Astrocyte of the cerebellum (primary cell): ENCODE data around the gene ASB12.
A peak's percentile ranks its signal among the peaks of the same experiment; 100 is the strongest.

Source experiments
- DNase-seq: peaks from one replicate; pipeline ENCODE4 v3.0.0-alpha.2; 2011; ENCODE audit warnings: low read depth
- H3K4me3 ChIP-seq: 2 replicates; pipeline ENCODE4 v1.5.1; 2011; ENCODE audit warnings: mild to moderate bottlenecking, low read depth, low read length, moderate library complexity
- CTCF ChIP-seq: IDR thresholded peaks from 2 replicates; pipeline ENCODE4 v1.5.1; 2012; ENCODE audit warnings: low read length, low read depth, moderate library complexity, mild to moderate bottlenecking; ENCODE audit errors: missing control alignments
- in situ Hi-C: cut with HindIII; loops from 2 replicates; pipeline ENCODE4 v1.10.0; 2017; ENCODE audit warnings: low sequenced_read_pairs

Gene ASB12

GRCh38 chrX:64205735-64206501, 24.5 kb downstream of the ASB12 start:
- peak overlapping the region; percentile 55 for H3K4me3 ChIP-seq
- peak; percentile 70 for DNase-seq
- no peak for TF ChIP-seq CTCF
- in situ Hi-C loops, result no loop called here

- in situ Hi-C loops, result no loop called here
- TF ChIP-seq CTCF, result no peak
- DNase-seq, result no peak
Measured at GRCh38 chrX:64205441-64205734, 25.0 kb downstream of the ASB12 start, which contains the start of gene AMER1. TSS of gene AMER1 (minus strand) at chrX:64205708. CDS start at chrX:64193286, 12,422 bp downstream.

GRCh38 chrX:64204701-64205440, 25.5 kb downstream of the ASB12 start:
- no peak for DNase-seq
- in situ Hi-C loops, result no loop called here
- no peak for TF ChIP-seq CTCF
- peak overlapping the region; percentile 55 for H3K4me3 ChIP-seq

More at GRCh38 chrX:64205441-64205734, 25.0 kb downstream of the ASB12 start, which contains the start of gene AMER1:
- H3K4me3 ChIP-seq, result peak within 1 kb of the TSS; percentile 55

- in situ Hi-C loops, result no loop called here
- DNase-seq, result no peak
- no peak for TF ChIP-seq CTCF
- H3K4me3 ChIP-seq, result peak overlapping the region; percentile 55
Measured at GRCh38 chrX:64204252-64204651, 26.2 kb downstream of the ASB12 start.

GRCh38 chrX:64202808-64203325, 27.5 kb downstream of the ASB12 start:
- no peak overlapping the region for H3K4me3 ChIP-seq
- no peak for DNase-seq
- no peak for TF ChIP-seq CTCF
- in situ Hi-C loops, result no loop called here

- TF ChIP-seq CTCF, result no peak
- in situ Hi-C loops, result no loop called here
- DNase-seq, result no peak
- no peak overlapping the region for H3K4me3 ChIP-seq
Measured at GRCh38 chrX:64198036-64198435, 32.4 kb downstream of the ASB12 start.
